Transverse colon (tissue), 4 donors: ENCODE results near the gene SMPDL3A. TPM values are rescaled to one million over a fixed set of nuclear protein-coding genes. Genes with fewer than 3 reads are reported as not detected.

Experiments
- DNase-seq: peaks from one replicate; pipeline ENCODE4 v3.0.0-alpha.2; 2019
- H3K27ac ChIP-seq, 4 donors: fragments of 200-600 bp; sonication (generic); 2 replicates each; pipeline ENCODE4 v1.5.1; 2016 to 2018; ENCODE audit warnings: inconsistent platforms in 4 of 4
- H3K27me3 ChIP-seq: fragments of 200-600 bp; sonication (generic); 2 replicates; pipeline ENCODE4 v1.5.1; 2017; ENCODE audit warnings: inconsistent platforms
- H3K36me3 ChIP-seq, 4 donors: fragments of 200-600 bp; sonication (generic); 2 replicates each; pipeline ENCODE4 v1.5.1; 2017 to 2019; ENCODE audit warnings: inconsistent platforms in 4 of 4
- H3K4me1 ChIP-seq, 4 donors: fragments of 200-600 bp; sonication (generic); 2 replicates each; pipeline ENCODE4 v1.5.1; 2017 to 2020; ENCODE audit warnings: inconsistent platforms in 4 of 4
- H3K4me3 ChIP-seq, 4 donors: fragments of 200-600 bp; sonication (generic); 1 replicate in 1 of 4; 2 replicates in 3 of 4; pipeline versions ENCODE4 v1.5.1 to v1.6.1; 2017 to 2019; ENCODE audit warnings: inconsistent platforms in 4 of 4
- H3K9me3 ChIP-seq, 2 donors: fragments of 200-600 bp; sonication (generic); 2 replicates each; pipeline ENCODE4 v1.5.1; 2017 to 2019; ENCODE audit warnings: inconsistent platforms in 2 of 2
- EP300 ChIP-seq: sonication (generic); formaldehyde crosslinking; IDR thresholded peaks from one replicate; pipeline ENCODE4 v1.6.1; 2017; ENCODE audit warnings: antibody characterized with exemption, low read depth
- POLR2A ChIP-seq: fragments of 450-650 bp; IDR thresholded peaks from one replicate; pipeline ENCODE4 v1.6.1; 2016; ENCODE audit warnings: antibody characterized with exemption, mild to moderate bottlenecking, moderate library complexity
- POLR2AphosphoS5 ChIP-seq, 3 donors: sonication (generic); formaldehyde crosslinking; IDR thresholded peaks; one replicate each; pipeline ENCODE4 v1.6.1; 2016; ENCODE audit warnings: antibody characterized with exemption in 3 of 3
- WGBS, 2 donors: methylation state at CpG; one replicate each; pipeline ENCODE4 v1.1.5; 2018; ENCODE audit warnings: low coverage in 1 of 2; 5-methylcytosine and 5-hydroxymethylcytosine counted together
- in situ Hi-C, 4 donors: fragments of 200-750 bp; cut with MboI; loops; one replicate each; pipeline versions ENCODE4 v1.15.0 to v1.15.1; 2017; ENCODE audit warnings: low sequenced_read_pairs in 3 of 4, low pct_ligation_motif_present in 1 of 4, low pct_unique_long_range_greater_than_20kb in 1 of 4
- intact Hi-C: fragments of 100-400 bp; cut with DNase I; formaldehyde crosslinking; loops from one replicate; pipeline ENCODE4 v1.15.1; 2023; ENCODE audit warnings: low total_unique reads
- total RNA-seq, 4 donors: library from RNA; depleted of rRNA; stranded (reverse); fragments of >200 nt; gene quantifications; one replicate each; pipeline ENCODE4 v1.1.0, GENCODE V29; 2016
- TF ChIP-seq, protein P1 (sequence below), 5 experiments: fragments of 200-600 bp in 3 of 5; fragments of 450-650 bp in 2 of 5; sonication (generic) in 3 of 5; IDR thresholded peaks; 1 replicate in 2 of 5; 2 replicates in 3 of 5; pipeline ENCODE4 v1.5.1; 2016 to 2017; ENCODE audit warnings: antibody characterized with exemption in 5 of 5, inconsistent platforms in 3 of 5, mild to moderate bottlenecking in 2 of 5, moderate library complexity in 1 of 5

SMPDL3A gene
- total RNA-seq, 4 donors from 2014 or later, result 10.1 to 353 (median 172) TPM

DNA sequence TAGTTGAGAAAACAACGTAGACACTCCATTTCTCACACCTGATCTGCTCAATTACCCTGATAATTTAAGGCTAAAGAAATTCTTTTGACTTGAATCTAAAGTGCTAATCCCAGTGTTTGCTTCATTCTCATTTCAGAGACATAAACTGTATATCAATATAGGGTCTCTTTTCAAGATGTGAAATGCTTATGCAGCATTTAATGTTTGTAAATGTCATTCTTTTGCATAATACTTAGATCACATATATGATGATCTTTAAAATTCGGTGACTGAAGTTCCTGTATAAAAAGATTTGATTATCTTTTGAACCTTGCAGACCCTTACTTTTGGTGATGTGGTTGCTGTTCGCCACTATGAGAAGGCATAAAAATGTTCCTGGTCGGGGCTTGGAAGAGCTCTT, 5.7 kb upstream of the SMPDL3A start:
- intact Hi-C loops, result no loop called here

GRCh38 chr6:122785891-122786290, 3.2 kb upstream of the SMPDL3A start:
- 91 to 94% methylated on average over 1 of the region's 1 CpG for WGBS, 2 donors
- in situ Hi-C loops (no loop called here), intact Hi-C loops (no loop called here)
- Histone ChIP-seq H3K4me3 (no peak overlapping the region), H3K9me3 (no peaks in the 10 kb centered on the region), H3K4me1 (peaks cover 9 to 22% (median 16%) of the 10 kb centered on the region in 4 donors), H3K27me3 (no peaks in the 10 kb centered on the region), H3K27ac (no peak overlapping the region), H3K36me3 (no peaks in the 10 kb centered on the region)
- TF ChIP-seq EP300, result no peak
- no peak for TF ChIP-seq POLR2A
- no peak for TF ChIP-seq POLR2AphosphoS5 (IDR thresholded peaks at IDR 0.05)
- TF ChIP-seq, protein P1, sequence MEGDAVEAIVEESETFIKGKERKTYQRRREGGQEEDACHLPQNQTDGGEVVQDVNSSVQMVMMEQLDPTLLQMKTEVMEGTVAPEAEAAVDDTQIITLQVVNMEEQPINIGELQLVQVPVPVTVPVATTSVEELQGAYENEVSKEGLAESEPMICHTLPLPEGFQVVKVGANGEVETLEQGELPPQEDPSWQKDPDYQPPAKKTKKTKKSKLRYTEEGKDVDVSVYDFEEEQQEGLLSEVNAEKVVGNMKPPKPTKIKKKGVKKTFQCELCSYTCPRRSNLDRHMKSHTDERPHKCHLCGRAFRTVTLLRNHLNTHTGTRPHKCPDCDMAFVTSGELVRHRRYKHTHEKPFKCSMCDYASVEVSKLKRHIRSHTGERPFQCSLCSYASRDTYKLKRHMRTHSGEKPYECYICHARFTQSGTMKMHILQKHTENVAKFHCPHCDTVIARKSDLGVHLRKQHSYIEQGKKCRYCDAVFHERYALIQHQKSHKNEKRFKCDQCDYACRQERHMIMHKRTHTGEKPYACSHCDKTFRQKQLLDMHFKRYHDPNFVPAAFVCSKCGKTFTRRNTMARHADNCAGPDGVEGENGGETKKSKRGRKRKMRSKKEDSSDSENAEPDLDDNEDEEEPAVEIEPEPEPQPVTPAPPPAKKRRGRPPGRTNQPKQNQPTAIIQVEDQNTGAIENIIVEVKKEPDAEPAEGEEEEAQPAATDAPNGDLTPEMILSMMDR (IDR thresholded peaks at IDR 0.05), result no peak
- DNase-seq, result no peak

More for the DNA sequence above, 5.7 kb upstream of the SMPDL3A start:
- TF ChIP-seq, protein P1 (IDR thresholded peaks at IDR 0.05), result no peak
- TF ChIP-seq POLR2A (no peak), POLR2AphosphoS5 (IDR thresholded peaks at IDR 0.05) (no peak), EP300 (no peak)
- no peaks in the 10 kb centered on the region for H3K9me3 ChIP-seq
- no peak for DNase-seq
- peaks cover 3 to 11% (median 4%) of the 10 kb centered on the region in 4 donors for H3K4me1 ChIP-seq
- in situ Hi-C loops, result no loop called here
- no peaks in the 10 kb centered on the region for H3K36me3 ChIP-seq
- H3K27me3 ChIP-seq, result no peaks in the 10 kb centered on the region
- H3K27ac ChIP-seq, result no peak overlapping the region
- WGBS, 2 donors, result 79 to 88% methylated on average over 4 of the region's 4 CpGs
- no peak overlapping the region for H3K4me3 ChIP-seq

GRCh38 chr6:122787721-122788120, 1.3 kb upstream of the SMPDL3A start:
- WGBS, 2 donors, result 71 to 80% methylated on average over 4 of the region's 4 CpGs
- H3K27me3 ChIP-seq, result no peaks in the 10 kb centered on the region
- no peaks in the 10 kb centered on the region for H3K36me3 ChIP-seq
- TF ChIP-seq POLR2AphosphoS5 (IDR thresholded peaks at IDR 0.05), result no peak
- TF ChIP-seq EP300, result no peak
- TF ChIP-seq, protein P1 (IDR thresholded peaks at IDR 0.05), result no peak
- no peak for TF ChIP-seq POLR2A
- peak overlapping the region in 1 of 4 donors; percentile 94 for H3K27ac ChIP-seq
- H3K9me3 ChIP-seq, result no peaks in the 10 kb centered on the region
- in situ Hi-C loops, result no loop called here
- peaks cover 9 to 40% (median 30%) of the 10 kb centered on the region in 4 donors for H3K4me1 ChIP-seq
- no peak for DNase-seq
- no peak overlapping the region for H3K4me3 ChIP-seq
- intact Hi-C loops, result no loop called here

- TF ChIP-seq EP300, result no peak
- TF ChIP-seq, protein P1 (IDR thresholded peaks at IDR 0.05), result no peak
- no peak for TF ChIP-seq POLR2AphosphoS5 (IDR thresholded peaks at IDR 0.05)
- TF ChIP-seq POLR2A, result no peak
- no peaks in the 10 kb centered on the region for H3K9me3 ChIP-seq
- H3K4me3 ChIP-seq, result peak overlapping the region in 1 of 4 donors; percentile 73
- H3K27ac ChIP-seq, result peak overlapping the region; percentile 93 to 96 (median 94)
- DNase-seq, result no peak
- intact Hi-C loops (no loop called here), in situ Hi-C loops (no loop called here)
- no peaks in the 10 kb centered on the region for H3K36me3 ChIP-seq
- 74 to 80% methylated on average over 6 of the region's 6 CpGs for WGBS, 2 donors
- H3K4me1 ChIP-seq, result peaks cover 9 to 45% (median 33%) of the 10 kb centered on the region in 4 donors
- H3K27me3 ChIP-seq, result no peaks in the 10 kb centered on the region
Observed at GRCh38 chr6:122788208-122788607, 850 bp upstream of the SMPDL3A start.
